ENCODE data around the gene FGF14. TPM values are rescaled to one million over a fixed set of nuclear protein-coding genes. Genes with fewer than 3 reads are reported as not detected.

Gene FGF14
- total and polyA plus RNA-seq, 2 experiments from 2014 or later, result 0.03 TPM; not detected in 1

DNA sequence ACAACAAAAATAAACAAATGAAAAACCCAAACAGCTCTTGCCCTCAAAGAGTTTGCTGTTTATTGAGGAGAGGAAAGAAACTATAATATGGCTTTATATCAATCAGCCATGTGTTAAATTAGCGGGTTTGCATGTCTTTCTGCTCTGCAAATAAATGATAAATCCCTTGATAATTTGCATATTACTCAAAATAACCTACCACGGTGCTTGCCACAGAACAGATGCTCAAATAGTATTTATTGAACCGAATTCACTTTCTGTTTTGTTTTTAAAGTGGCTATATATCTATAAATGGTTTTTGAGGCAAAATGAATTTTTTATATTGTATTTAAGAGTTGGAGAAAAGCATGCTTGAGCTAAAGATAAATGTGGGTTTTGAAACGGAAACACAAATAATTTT lies 521.3 kb downstream of the FGF14 start:
- Mint-ChIP-seq H3K9me3 (peaks cover 3% of the 10 kb centered on the region; the same call in 1 of the 3 replicates), H3K36me3 (ENCODE audit: low read depth) (no peaks in the 10 kb centered on the region), H3K27ac (no peak overlapping the region), H3K27me3 (ENCODE audit: insufficient read depth, low read depth, poor library complexity) (peaks cover 3% of the 10 kb centered on the region), H3K4me1 (peaks cover 8% of the 10 kb centered on the region; the same call in 2 of the 3 replicates), H3K4me3 (no peak overlapping the region)
- Histone ChIP-seq H3K4me1 (ENCODE audit: insufficient read depth) (peaks cover 7% of the 10 kb centered on the region; the same call in 1 of the 2 replicates), H2AFZ (no peak overlapping the region), H3K79me2 (replicated peaks; ENCODE audit: insufficient read depth) (no peaks in the 10 kb centered on the region), H3K27ac (ENCODE audit: low read depth) (no peak overlapping the region), H3K27me3 (ENCODE audit: insufficient read depth) (no peaks in the 10 kb centered on the region), H3K4me3 (no peak overlapping the region), H4K20me1 (replicated peaks; ENCODE audit: insufficient read depth) (no peaks in the 10 kb centered on the region), H3K36me3 (ENCODE audit: insufficient read depth) (no peaks in the 10 kb centered on the region), H3K9me2 (ENCODE audit: insufficient read depth) (no peaks in the 10 kb centered on the region), H3F3A (replicated peaks; ENCODE audit: low read depth) (no peaks in the 10 kb centered on the region), H3K4me2 (no peak overlapping the region)
- ATAC-seq (no peak), DNase-seq (ENCODE audit: low spot score) (no peak)
- TF ChIP-seq EZH2phosphoT487 (IDR thresholded peaks at IDR 0.05; ENCODE audit: unreplicated experiment) (no peak), ZNF331 (CRISPR knock-in tag; IDR thresholded peaks at IDR 0.05; ENCODE audit: low read depth) (no peak), EZH2 (IDR thresholded peaks at IDR 0.05; ENCODE audit: low read depth, unreplicated experiment) (no peak), JUNB (IDR thresholded peaks at IDR 0.05; ENCODE audit: unreplicated experiment) (no peak), CREB1 (CRISPR knock-in tag; IDR thresholded peaks at IDR 0.05; ENCODE audit: low read depth) (no peak), NANOG (IDR thresholded peaks at IDR 0.05; ENCODE audit: borderline replicate concordance) (no peak), STAT1 (IDR thresholded peaks at IDR 0.05; ENCODE audit: unreplicated experiment) (no peak), ZNF114 (CRISPR knock-in tag; IDR thresholded peaks at IDR 0.05) (no peak), POLR2AphosphoS5 (IDR thresholded peaks at IDR 0.05; ENCODE audit: low read depth) (no peak)
- TF ChIP-seq, protein P1, sequence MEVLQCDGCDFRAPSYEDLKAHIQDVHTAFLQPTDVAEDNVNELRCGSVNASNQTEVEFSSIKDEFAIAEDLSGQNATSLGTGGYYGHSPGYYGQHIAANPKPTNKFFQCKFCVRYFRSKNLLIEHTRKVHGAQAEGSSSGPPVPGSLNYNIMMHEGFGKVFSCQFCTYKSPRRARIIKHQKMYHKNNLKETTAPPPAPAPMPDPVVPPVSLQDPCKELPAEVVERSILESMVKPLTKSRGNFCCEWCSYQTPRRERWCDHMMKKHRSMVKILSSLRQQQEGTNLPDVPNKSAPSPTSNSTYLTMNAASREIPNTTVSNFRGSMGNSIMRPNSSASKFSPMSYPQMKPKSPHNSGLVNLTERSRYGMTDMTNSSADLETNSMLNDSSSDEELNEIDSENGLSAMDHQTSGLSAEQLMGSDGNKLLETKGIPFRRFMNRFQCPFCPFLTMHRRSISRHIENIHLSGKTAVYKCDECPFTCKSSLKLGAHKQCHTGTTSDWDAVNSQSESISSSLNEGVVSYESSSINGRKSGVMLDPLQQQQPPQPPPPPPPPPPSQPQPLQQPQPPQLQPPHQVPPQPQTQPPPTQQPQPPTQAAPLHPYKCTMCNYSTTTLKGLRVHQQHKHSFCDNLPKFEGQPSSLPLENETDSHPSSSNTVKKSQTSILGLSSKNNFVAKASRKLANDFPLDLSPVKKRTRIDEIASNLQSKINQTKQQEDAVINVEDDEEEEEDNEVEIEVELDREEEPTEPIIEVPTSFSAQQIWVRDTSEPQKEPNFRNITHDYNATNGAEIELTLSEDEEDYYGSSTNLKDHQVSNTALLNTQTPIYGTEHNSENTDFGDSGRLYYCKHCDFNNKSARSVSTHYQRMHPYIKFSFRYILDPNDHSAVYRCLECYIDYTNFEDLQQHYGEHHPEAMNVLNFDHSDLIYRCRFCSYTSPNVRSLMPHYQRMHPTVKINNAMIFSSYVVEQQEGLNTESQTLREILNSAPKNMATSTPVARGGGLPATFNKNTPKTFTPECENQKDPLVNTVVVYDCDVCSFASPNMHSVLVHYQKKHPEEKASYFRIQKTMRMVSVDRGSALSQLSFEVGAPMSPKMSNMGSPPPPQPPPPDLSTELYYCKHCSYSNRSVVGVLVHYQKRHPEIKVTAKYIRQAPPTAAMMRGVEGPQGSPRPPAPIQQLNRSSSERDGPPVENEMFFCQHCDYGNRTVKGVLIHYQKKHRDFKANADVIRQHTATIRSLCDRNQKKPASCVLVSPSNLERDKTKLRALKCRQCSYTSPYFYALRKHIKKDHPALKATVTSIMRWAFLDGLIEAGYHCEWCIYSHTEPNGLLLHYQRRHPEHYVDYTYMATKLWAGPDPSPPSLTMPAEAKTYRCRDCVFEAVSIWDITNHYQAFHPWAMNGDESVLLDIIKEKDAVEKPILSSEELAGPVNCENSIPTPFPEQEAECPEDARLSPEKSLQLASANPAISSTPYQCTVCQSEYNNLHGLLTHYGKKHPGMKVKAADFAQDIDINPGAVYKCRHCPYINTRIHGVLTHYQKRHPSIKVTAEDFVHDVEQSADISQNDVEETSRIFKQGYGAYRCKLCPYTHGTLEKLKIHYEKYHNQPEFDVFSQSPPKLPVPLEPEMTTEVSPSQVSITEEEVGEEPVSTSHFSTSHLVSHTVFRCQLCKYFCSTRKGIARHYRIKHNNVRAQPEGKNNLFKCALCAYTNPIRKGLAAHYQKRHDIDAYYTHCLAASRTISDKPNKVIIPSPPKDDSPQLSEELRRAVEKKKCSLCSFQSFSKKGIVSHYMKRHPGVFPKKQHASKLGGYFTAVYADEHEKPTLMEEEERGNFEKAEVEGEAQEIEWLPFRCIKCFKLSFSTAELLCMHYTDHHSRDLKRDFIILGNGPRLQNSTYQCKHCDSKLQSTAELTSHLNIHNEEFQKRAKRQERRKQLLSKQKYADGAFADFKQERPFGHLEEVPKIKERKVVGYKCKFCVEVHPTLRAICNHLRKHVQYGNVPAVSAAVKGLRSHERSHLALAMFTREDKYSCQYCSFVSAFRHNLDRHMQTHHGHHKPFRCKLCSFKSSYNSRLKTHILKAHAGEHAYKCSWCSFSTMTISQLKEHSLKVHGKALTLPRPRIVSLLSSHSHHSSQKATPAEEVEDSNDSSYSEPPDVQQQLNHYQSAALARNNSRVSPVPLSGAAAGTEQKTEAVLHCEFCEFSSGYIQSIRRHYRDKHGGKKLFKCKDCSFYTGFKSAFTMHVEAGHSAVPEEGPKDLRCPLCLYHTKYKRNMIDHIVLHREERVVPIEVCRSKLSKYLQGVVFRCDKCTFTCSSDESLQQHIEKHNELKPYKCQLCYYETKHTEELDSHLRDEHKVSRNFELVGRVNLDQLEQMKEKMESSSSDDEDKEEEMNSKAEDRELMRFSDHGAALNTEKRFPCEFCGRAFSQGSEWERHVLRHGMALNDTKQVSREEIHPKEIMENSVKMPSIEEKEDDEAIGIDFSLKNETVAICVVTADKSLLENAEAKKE (CRISPR knock-in tag; IDR thresholded peaks at IDR 0.05), result no peak
- TF ChIP-seq, protein P2, sequence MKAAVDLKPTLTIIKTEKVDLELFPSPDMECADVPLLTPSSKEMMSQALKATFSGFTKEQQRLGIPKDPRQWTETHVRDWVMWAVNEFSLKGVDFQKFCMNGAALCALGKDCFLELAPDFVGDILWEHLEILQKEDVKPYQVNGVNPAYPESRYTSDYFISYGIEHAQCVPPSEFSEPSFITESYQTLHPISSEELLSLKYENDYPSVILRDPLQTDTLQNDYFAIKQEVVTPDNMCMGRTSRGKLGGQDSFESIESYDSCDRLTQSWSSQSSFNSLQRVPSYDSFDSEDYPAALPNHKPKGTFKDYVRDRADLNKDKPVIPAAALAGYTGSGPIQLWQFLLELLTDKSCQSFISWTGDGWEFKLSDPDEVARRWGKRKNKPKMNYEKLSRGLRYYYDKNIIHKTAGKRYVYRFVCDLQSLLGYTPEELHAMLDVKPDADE (IDR thresholded peaks at IDR 0.05), result no peak
- TF ChIP-seq, protein P3, sequence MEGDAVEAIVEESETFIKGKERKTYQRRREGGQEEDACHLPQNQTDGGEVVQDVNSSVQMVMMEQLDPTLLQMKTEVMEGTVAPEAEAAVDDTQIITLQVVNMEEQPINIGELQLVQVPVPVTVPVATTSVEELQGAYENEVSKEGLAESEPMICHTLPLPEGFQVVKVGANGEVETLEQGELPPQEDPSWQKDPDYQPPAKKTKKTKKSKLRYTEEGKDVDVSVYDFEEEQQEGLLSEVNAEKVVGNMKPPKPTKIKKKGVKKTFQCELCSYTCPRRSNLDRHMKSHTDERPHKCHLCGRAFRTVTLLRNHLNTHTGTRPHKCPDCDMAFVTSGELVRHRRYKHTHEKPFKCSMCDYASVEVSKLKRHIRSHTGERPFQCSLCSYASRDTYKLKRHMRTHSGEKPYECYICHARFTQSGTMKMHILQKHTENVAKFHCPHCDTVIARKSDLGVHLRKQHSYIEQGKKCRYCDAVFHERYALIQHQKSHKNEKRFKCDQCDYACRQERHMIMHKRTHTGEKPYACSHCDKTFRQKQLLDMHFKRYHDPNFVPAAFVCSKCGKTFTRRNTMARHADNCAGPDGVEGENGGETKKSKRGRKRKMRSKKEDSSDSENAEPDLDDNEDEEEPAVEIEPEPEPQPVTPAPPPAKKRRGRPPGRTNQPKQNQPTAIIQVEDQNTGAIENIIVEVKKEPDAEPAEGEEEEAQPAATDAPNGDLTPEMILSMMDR (conservative IDR thresholded peaks at IDR 0.05; ENCODE audit: low read depth in 2 of 2), result no peak
- TF ChIP-seq, protein P4, sequence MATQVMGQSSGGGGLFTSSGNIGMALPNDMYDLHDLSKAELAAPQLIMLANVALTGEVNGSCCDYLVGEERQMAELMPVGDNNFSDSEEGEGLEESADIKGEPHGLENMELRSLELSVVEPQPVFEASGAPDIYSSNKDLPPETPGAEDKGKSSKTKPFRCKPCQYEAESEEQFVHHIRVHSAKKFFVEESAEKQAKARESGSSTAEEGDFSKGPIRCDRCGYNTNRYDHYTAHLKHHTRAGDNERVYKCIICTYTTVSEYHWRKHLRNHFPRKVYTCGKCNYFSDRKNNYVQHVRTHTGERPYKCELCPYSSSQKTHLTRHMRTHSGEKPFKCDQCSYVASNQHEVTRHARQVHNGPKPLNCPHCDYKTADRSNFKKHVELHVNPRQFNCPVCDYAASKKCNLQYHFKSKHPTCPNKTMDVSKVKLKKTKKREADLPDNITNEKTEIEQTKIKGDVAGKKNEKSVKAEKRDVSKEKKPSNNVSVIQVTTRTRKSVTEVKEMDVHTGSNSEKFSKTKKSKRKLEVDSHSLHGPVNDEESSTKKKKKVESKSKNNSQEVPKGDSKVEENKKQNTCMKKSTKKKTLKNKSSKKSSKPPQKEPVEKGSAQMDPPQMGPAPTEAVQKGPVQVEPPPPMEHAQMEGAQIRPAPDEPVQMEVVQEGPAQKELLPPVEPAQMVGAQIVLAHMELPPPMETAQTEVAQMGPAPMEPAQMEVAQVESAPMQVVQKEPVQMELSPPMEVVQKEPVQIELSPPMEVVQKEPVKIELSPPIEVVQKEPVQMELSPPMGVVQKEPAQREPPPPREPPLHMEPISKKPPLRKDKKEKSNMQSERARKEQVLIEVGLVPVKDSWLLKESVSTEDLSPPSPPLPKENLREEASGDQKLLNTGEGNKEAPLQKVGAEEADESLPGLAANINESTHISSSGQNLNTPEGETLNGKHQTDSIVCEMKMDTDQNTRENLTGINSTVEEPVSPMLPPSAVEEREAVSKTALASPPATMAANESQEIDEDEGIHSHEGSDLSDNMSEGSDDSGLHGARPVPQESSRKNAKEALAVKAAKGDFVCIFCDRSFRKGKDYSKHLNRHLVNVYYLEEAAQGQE (IDR thresholded peaks at IDR 0.05; ENCODE audit: unreplicated experiment), result no peak

Measured in GM23338 (cell line).